Adipocyte (in vitro differentiated cells): ENCODE measurements around the gene TTYH3.

ENCODE experiments used
- DNase-seq: peaks from one replicate; pipeline ENCODE4 v3.0.0-alpha.2; 2015; ENCODE audit warnings: low read depth
- H3K27me3 ChIP-seq: replicated peaks from 2 replicates; pipeline ENCODE4 v1.7.0; 2013; ENCODE audit warnings: mild to moderate bottlenecking, low read length, moderate library complexity; ENCODE audit not compliant: control insufficient read depth, insufficient read depth
- H3K36me3 ChIP-seq: 2 replicates; pipeline ENCODE4 v1.7.0; 2013; ENCODE audit warnings: low read length, mild to moderate bottlenecking, moderate library complexity; ENCODE audit not compliant: control insufficient read depth, insufficient read depth, severe bottlenecking
- H3K4me1 ChIP-seq: 2 replicates; pipeline ENCODE4 v1.7.0; 2013; ENCODE audit warnings: mild to moderate bottlenecking, low read length, moderate library complexity; ENCODE audit not compliant: control insufficient read depth, insufficient read depth
- H3K4me3 ChIP-seq: 2 replicates; pipeline ENCODE4 v1.7.0; 2013; ENCODE audit warnings: mild to moderate bottlenecking, low read length, moderate library complexity
- H3K9ac ChIP-seq: 2 replicates; pipeline ENCODE4 v1.7.0; 2013; ENCODE audit warnings: mild to moderate bottlenecking, low read length, moderate library complexity
- H3K9me3 ChIP-seq: 2 replicates; pipeline ENCODE4 v1.7.0; 2013; ENCODE audit warnings: mild to moderate bottlenecking, low read length, moderate library complexity; ENCODE audit not compliant: control insufficient read depth

Gene TTYH3

DNA sequence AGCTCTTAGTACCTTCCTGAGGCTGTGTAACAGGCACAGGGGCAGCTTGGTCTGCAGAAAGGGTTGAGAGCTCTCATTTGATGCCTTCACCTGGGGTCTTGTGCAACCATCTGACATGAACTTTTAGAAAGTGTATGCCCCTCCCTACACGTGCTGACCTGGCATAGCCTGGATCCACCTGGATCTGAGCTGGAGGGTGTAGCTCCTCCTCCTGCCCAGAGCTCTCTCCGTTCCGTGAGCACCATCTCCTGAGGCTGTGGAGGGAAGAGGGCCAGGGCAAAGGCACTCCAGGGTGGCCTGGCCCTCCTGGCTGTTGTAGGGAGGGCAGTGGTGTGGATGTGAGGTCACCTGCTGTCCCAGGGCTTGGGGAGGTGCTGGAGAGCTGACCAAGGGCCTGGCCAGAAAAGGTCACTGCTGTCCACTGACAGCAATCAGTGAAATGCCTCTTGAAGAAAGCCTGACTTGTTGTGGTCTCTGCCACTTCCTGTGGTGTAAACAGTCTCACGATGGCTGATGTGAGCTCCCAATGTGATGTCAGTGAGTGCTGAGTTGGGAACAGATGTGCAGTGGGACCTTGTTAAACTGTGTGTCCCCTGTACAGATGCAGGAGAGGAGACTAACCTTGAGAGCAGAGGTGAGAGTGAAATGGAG, 79.2 kb downstream of the TTYH3 start:
- no peak overlapping the region for H3K4me3 ChIP-seq
- DNase-seq = no peak
- no peaks in the 10 kb centered on the region for H3K27me3 ChIP-seq
- H3K36me3 ChIP-seq = no peaks in the 10 kb centered on the region
- H3K9ac ChIP-seq = no peak overlapping the region
- H3K4me1 ChIP-seq = peaks cover 8% of the 10 kb centered on the region
- H3K9me3 ChIP-seq = no peaks in the 10 kb centered on the region

DNA sequence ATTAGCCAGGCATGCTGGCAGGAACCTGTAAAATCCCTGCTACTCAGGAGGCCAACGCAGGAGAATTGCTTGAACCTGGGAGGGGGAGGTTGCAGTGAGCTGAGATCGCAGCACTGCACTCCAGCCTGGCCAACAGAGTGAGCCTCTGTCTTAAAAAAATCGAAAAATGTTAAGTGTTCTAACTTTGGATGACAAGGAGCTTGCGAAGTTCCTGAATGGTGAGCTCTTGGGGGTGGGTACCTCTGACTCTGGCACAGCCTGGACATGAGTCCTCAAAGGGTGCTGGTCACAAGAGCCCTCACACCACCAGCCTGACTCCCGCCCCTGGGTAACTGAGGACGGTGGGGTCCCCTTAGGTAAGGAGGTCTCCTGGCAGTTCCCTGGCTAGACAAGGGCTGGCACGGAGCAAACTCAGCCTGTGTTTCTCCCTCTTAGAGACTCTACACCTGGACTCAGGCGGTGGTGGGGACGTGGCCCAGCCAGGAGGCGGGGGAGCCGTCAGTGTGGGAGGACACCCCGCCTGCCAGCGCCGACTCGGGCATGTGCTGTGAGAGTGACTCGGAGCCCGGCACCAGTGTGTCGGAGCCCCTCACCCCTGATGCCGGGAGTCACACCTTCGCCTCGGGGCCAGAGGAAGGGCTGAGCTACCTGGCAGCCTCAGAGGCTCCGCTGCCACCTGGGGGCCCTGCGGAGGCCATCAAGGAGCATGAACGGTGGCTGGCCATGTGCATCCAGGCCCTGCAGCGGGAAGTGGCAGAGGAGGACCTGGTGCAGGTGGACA, 80.3 kb downstream of the TTYH3 start:
- no peak overlapping the region for H3K9ac ChIP-seq
- no peak overlapping the region for H3K4me3 ChIP-seq
- DNase-seq = no peak
- peaks cover 9% of the 10 kb centered on the region for H3K4me1 ChIP-seq
- no peaks in the 10 kb centered on the region for H3K27me3 ChIP-seq
- H3K9me3 ChIP-seq = no peaks in the 10 kb centered on the region
- no peaks in the 10 kb centered on the region for H3K36me3 ChIP-seq

DNA sequence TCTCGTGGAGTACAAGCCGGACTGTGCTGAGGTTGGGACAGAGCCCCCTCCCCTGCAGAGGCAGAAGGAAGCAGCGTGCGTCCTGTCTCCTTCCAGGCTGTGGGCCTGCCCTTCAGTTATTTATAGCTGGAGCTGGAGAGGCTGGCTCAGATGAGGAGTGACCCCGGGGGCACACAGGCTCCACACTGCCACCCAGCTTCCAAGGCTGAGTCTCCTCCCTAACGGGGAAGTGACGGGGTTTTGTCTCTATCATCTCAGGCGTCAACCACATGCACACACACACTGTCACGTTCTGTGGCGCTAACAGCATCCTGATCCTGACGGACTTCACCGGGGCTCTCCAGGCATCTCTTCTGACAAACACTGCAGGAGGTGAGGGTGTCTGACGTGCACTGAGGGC, 81.6 kb downstream of the TTYH3 start:
- H3K4me1 ChIP-seq = peaks cover 16% of the 10 kb centered on the region
- H3K9me3 ChIP-seq = no peaks in the 10 kb centered on the region
- peaks cover 3% of the 10 kb centered on the region for H3K36me3 ChIP-seq
- no peak overlapping the region for H3K4me3 ChIP-seq
- DNase-seq = no peak
- no peaks in the 10 kb centered on the region for H3K27me3 ChIP-seq
- H3K9ac ChIP-seq = no peak overlapping the region

DNA sequence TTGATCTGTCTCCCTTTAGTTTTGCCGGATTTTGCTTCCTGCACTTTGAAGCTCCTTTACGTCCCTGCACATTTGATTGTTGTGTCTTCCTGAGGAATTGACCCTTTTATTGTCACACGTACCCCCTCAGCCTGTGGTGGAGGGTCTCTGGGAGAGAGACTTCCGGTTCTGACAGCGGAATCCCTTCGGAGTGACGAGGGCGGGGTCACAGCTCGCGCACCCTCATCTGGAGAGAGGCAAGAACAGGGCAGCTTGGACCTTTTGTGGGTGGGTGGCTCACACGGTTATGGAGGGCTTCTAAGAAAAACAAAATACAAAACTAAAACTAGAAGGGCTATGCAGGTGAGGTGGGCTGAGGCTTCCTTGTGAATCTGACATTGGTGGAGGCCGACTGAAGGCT, 82.2 kb downstream of the TTYH3 start:
- H3K36me3 ChIP-seq = peaks cover 9% of the 10 kb centered on the region
- H3K9me3 ChIP-seq = no peaks in the 10 kb centered on the region
- H3K4me3 ChIP-seq = no peak overlapping the region
- no peaks in the 10 kb centered on the region for H3K27me3 ChIP-seq
- H3K4me1 ChIP-seq = peaks cover 16% of the 10 kb centered on the region
- no peak overlapping the region for H3K9ac ChIP-seq
- no peak for DNase-seq
